BJ (cell line): ENCODE results near the gene PYY. TPM values are rescaled to one million over a fixed set of nuclear protein-coding genes. Genes with fewer than 3 reads are reported as not detected.
"Not testable (repeated sequence)": the region's sequence is repeated elsewhere in the genome, so short reads cannot be mapped to it uniquely, and the experiment has no call there.

ENCODE experiments used
- CTCF ChIA-PET: fragments of 350-600 bp; formaldehyde crosslinking; extraction: SDS; loops from one replicate; lab custom pipeline; 2021; ENCODE audit warnings: antibody characterized with exemption, inconsistent platforms; lab: Yijun Ruan, JAX
- POLR2A ChIA-PET: fragments of 300-600 bp; sonication (Branson Sonifier 250); formaldehyde crosslinking; extraction: SDS; loops from one replicate; lab custom pipeline; 2021; ENCODE audit warnings: antibody characterized with exemption; lab: Charles Lee
- DNase-seq: peaks from one replicate; pipeline ENCODE4 v3.0.0-alpha.2; 2011; ENCODE audit warnings: low read depth
- H3K27me3 ChIP-seq: 2 replicates; pipeline ENCODE4 v1.6.0; 2011; ENCODE audit warnings: low read length; ENCODE audit not compliant: control insufficient read depth, insufficient read depth
- H3K36me3 ChIP-seq: 2 replicates; pipeline ENCODE4 v1.5.1; 2011; ENCODE audit warnings: low read length; ENCODE audit not compliant: control insufficient read depth, insufficient read depth
- H3K4me3 ChIP-seq: 2 replicates; pipeline ENCODE4 v1.5.1; 2011; ENCODE audit warnings: low read depth, mild to moderate bottlenecking, control low read depth, low read length
- polyA plus RNA-seq: library from polyadenylated mRNA; depleted of rRNA; stranded (reverse); fragments of >200 nt; gene quantifications from 2 replicates; pipeline ENCODE4 v1.2.3, GENCODE V29; 2011
- TF ChIP-seq, protein P1 (sequence below): IDR thresholded peaks from 2 replicates; pipeline ENCODE4 v1.5.1; 2011; ENCODE audit warnings: low read depth, mild to moderate bottlenecking, control low read depth, inconsistent platforms, low read length, moderate library complexity; ENCODE audit not compliant: insufficient read depth

PYY gene
- polyA plus RNA-seq, 1 experiment, result not detected

DNA sequence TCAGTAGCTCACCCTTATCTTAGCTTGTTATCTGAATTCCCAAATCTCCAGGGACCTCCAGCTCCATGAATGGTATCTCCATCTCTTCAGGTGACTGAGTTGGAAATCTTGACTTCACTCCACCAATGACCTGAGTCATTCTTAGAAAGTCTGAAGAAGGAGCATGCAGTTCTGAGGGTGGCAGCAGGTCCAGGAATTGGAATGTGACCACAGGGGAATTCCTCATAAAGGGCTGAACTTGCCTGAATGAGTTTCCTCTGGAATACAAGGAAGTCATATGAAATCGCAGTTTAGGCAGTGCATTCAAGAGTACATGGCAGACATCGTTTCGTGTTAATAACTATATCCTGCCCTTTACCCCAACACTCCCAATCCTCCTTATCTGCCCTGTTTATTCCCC lies 12.5 kb upstream of the PYY start:
- ChIA-PET CTCF (interaction anchor here (3.0 kb wide), 1 partner anchor 28 kb away, joined by 10 read pairs; no protein-coding TSS in a partner anchor), POLR2A (no interaction called here)
- no peak overlapping the region for H3K4me3 ChIP-seq
- DNase-seq, result no peak
- TF ChIP-seq, protein P1, sequence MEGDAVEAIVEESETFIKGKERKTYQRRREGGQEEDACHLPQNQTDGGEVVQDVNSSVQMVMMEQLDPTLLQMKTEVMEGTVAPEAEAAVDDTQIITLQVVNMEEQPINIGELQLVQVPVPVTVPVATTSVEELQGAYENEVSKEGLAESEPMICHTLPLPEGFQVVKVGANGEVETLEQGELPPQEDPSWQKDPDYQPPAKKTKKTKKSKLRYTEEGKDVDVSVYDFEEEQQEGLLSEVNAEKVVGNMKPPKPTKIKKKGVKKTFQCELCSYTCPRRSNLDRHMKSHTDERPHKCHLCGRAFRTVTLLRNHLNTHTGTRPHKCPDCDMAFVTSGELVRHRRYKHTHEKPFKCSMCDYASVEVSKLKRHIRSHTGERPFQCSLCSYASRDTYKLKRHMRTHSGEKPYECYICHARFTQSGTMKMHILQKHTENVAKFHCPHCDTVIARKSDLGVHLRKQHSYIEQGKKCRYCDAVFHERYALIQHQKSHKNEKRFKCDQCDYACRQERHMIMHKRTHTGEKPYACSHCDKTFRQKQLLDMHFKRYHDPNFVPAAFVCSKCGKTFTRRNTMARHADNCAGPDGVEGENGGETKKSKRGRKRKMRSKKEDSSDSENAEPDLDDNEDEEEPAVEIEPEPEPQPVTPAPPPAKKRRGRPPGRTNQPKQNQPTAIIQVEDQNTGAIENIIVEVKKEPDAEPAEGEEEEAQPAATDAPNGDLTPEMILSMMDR, result no peak
- peaks cover 4% of the 10 kb centered on the region; the same call in 1 of the 2 replicates for H3K27me3 ChIP-seq
- H3K36me3 ChIP-seq, result no peaks in the 10 kb centered on the region

GRCh38 chr17:43962479-43962878 lies 8.7 kb upstream of the PYY start:
- POLR2A ChIA-PET, result no interaction called here
- Histone ChIP-seq H3K27me3 (peaks cover 4% of the 10 kb centered on the region; the same call in 1 of the 2 replicates), H3K4me3 (no peak overlapping the region), H3K36me3 (no peaks in the 10 kb centered on the region)
- TF ChIP-seq, protein P1, result no peak
- CTCF ChIA-PET, result interaction anchor here (1.2 to 2.6 kb wide), 5 partner anchors 10 to 79 kb away, joined by 3 to 13 read pairs (median 4); no protein-coding TSS in a partner anchor
- DNase-seq, result no peak

GRCh38 chr17:43961954-43962353 lies 8.2 kb upstream of the PYY start:
- ChIA-PET CTCF (interaction anchor here (1.2 to 2.6 kb wide), 4 partner anchors 10 to 79 kb away, joined by 4 to 13 read pairs (median 4); no protein-coding TSS in a partner anchor), POLR2A (no interaction called here)
- peaks cover 4% of the 10 kb centered on the region; the same call in 1 of the 2 replicates for H3K27me3 ChIP-seq
- TF ChIP-seq, protein P1, result no peak
- no peak overlapping the region for H3K4me3 ChIP-seq
- no peaks in the 10 kb centered on the region for H3K36me3 ChIP-seq
- no peak for DNase-seq

DNA sequence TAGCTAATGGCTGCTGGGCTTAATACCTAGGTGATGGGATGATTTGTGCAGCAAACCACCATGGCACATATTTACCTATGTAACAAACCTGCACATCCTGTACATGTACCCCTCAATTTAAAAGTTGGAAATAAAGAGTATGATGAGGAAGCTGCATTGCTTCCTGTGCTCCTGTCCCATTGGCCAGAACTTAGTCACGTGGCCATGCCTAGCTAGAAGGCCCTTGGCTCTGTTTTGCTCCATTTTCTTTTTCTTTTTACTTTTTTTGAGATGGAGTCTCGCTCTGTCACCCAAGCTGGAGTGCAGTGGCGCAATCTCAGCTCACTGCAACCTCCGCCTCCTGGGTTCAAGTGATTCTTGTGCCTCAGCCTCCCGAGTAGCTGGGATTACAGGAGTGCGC lies 7.6 kb upstream of the PYY start:
- POLR2A ChIA-PET, H3K36me3 ChIP-seq, H3K27me3 ChIP-seq, H3K4me3 ChIP-seq, DNase-seq: not testable (repeated sequence)
- CTCF ChIA-PET, result interaction anchor here (1.2 to 2.6 kb wide), 3 partner anchors 9 to 18 kb away, joined by 4 to 13 read pairs (median 4); no protein-coding TSS in a partner anchor

DNA sequence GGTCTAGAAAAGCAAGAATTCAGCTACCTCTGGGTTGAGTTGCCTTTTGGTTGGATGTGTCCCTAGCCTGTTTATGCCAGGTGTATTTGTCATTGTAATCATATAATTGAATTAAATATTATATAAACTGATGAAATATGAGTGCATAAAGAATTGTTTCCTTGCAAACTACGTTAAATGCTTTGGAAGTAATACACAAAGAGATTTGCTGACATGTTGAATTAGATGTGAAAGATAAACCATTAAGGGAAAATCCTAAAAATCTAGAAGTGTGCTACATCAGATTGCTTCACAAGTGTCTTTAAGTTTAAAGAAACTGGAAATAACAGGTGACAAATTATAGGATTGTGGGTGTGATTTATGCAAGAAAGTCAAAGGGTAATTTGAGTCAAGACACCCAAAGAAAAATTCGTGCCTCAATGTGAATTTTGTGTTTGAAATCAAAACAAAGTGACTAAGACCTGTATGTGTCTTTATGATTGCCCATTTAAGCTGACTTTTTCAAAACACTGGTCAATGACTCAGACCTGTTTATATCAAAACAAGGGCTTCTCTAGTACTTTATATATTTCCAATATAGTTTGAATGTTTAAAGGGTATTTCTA lies 5.1 kb upstream of the PYY start:
- CTCF ChIA-PET, result interaction anchor here (0.5 to 4.2 kb wide), 4 partner anchors 15 to 331 kb away, joined by 3 to 22 read pairs (median 8); no protein-coding TSS in a partner anchor
- POLR2A ChIA-PET, result interaction anchor here (0.6 kb wide), 1 partner anchor 217 kb away, joined by 7 read pairs; no protein-coding TSS in a partner anchor
- no peaks in the 10 kb centered on the region for H3K36me3 ChIP-seq
- TF ChIP-seq, protein P1, result no peak
- H3K27me3 ChIP-seq, result peaks cover 16% of the 10 kb centered on the region
- no peak overlapping the region for H3K4me3 ChIP-seq
- DNase-seq, result no peak
